Gastroesophageal sphincter (tissue), 3 donors: ENCODE results near the gene TM9SF1.
"Not testable (repeated sequence)": the region's sequence is repeated elsewhere in the genome, so short reads cannot be mapped to it uniquely, and the experiment has no call there.

Experiments
- EP300 ChIP-seq: sonication (generic); formaldehyde crosslinking; IDR thresholded peaks from one replicate; pipeline ENCODE4 v1.6.1; 2017; ENCODE audit warnings: antibody characterized with exemption, mild to moderate bottlenecking
- POLR2A ChIP-seq, 2 donors: fragments of 450-650 bp; IDR thresholded peaks; one replicate each; pipeline ENCODE4 v1.6.1; 2017; ENCODE audit warnings: antibody characterized with exemption in 2 of 2, mild to moderate bottlenecking in 2 of 2, moderate library complexity in 1 of 2
- TF ChIP-seq, protein P1 (sequence below), 4 experiments: fragments of 200-600 bp in 2 of 4; fragments of 450-650 bp in 2 of 4; sonication (generic) in 1 of 4; IDR thresholded peaks; one replicate each; pipeline ENCODE4 v1.5.1; 2017 to 2019; ENCODE audit warnings: antibody characterized with exemption in 4 of 4, mild to moderate bottlenecking in 2 of 4, moderate library complexity in 2 of 4

DNA sequence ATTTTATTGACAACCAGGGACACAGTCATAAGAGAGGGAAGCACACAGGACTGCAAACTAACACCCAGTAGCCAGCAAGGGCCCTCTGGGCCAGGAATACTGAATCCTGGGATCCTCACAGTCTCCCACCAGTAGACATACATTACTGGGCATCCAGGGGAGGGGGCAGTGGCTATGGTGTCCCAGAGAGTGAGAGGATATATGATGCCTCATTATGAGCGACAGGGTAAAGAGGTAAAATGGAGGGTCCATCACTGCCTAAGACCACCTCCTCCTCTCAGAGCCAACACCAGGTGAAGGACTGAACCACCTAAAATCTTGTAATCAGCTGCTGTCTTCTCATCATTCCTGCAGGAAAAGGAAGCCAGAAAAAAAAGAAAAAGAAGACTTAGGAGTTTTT, 21.6 kb upstream of the TM9SF1 start:
- TF ChIP-seq, protein P1, sequence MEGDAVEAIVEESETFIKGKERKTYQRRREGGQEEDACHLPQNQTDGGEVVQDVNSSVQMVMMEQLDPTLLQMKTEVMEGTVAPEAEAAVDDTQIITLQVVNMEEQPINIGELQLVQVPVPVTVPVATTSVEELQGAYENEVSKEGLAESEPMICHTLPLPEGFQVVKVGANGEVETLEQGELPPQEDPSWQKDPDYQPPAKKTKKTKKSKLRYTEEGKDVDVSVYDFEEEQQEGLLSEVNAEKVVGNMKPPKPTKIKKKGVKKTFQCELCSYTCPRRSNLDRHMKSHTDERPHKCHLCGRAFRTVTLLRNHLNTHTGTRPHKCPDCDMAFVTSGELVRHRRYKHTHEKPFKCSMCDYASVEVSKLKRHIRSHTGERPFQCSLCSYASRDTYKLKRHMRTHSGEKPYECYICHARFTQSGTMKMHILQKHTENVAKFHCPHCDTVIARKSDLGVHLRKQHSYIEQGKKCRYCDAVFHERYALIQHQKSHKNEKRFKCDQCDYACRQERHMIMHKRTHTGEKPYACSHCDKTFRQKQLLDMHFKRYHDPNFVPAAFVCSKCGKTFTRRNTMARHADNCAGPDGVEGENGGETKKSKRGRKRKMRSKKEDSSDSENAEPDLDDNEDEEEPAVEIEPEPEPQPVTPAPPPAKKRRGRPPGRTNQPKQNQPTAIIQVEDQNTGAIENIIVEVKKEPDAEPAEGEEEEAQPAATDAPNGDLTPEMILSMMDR (IDR thresholded peaks at IDR 0.05), result not testable (repeated sequence)
- not testable (repeated sequence) for TF ChIP-seq POLR2A (IDR thresholded peaks at IDR 0.05); EP300
